ENCODE results near the gene CPPED1. TPM values are rescaled to one million over a fixed set of nuclear protein-coding genes. Genes with fewer than 3 reads are reported as not detected.

The CPPED1 gene
- total RNA-seq, 4 donors from 2014 or later = 10.4 to 18.9 (median 16.0) TPM

- Histone ChIP-seq H3K27ac (no peak overlapping the region), H3K9me3 (peaks cover 0 to 25% (median 0%) of the 10 kb centered on the region in 4 donors), H3K4me3 (no peak overlapping the region), H3K27me3 (no peaks in the 10 kb centered on the region), H3K36me3 (no peaks in the 10 kb centered on the region), H3K4me1 (no peaks in the 10 kb centered on the region)
- no peak for DNase-seq (ENCODE audit: low spot score in 2 of 2)
- TF ChIP-seq EP300 (IDR thresholded peaks at IDR 0.05) (no peak), POLR2A (IDR thresholded peaks at IDR 0.05) (no peak), CTCF (IDR thresholded peaks at IDR 0.05) (no peak)
- WGBS, 2 donors = 76 to 84% methylated on average over 1 of the region's 1 CpG
Observed at GRCh38 chr16:12837291-12837690, 33.6 kb upstream of the CPPED1 start.

- peaks cover 0 to 13% (median 0%) of the 10 kb centered on the region in 4 donors for H3K9me3 ChIP-seq
- TF ChIP-seq POLR2A (IDR thresholded peaks at IDR 0.05) = no peak
- no peak for TF ChIP-seq CTCF (IDR thresholded peaks at IDR 0.05)
- no peak for TF ChIP-seq EP300 (IDR thresholded peaks at IDR 0.05)
- WGBS, 2 donors = 32 to 45% methylated on average over 10 of the region's 10 CpGs
- no peaks in the 10 kb centered on the region for H3K36me3 ChIP-seq
- no peak overlapping the region for H3K27ac ChIP-seq
- H3K4me1 ChIP-seq = peaks cover 0 to 7% (median 0%) of the 10 kb centered on the region in 4 donors
- no peak for DNase-seq (ENCODE audit: low spot score in 2 of 2)
- no peaks in the 10 kb centered on the region for H3K27me3 ChIP-seq
- H3K4me3 ChIP-seq = no peak overlapping the region
Observed at GRCh38 chr16:12833926-12834325, 30.2 kb upstream of the CPPED1 start.

- WGBS, 2 donors = 64 to 75% methylated on average over 11 of the region's 11 CpGs
- TF ChIP-seq CTCF (IDR thresholded peaks at IDR 0.05) = no peak
- TF ChIP-seq POLR2A (IDR thresholded peaks at IDR 0.05) = no peak
- no peak for TF ChIP-seq EP300 (IDR thresholded peaks at IDR 0.05)
Observed at GRCh38 chr16:12829096-12829888, 25.6 kb upstream of the CPPED1 start.

GRCh38 chr16:12828206-12828605, 24.5 kb upstream of the CPPED1 start:
- Histone ChIP-seq H3K9me3 (no peaks in the 10 kb centered on the region), H3K27me3 (no peaks in the 10 kb centered on the region), H3K4me3 (no peak overlapping the region), H3K36me3 (no peaks in the 10 kb centered on the region), H3K27ac (no peak overlapping the region), H3K4me1 (peaks cover 0 to 7% (median 0%) of the 10 kb centered on the region in 4 donors)
- DNase-seq (ENCODE audit: low spot score in 2 of 2) = no peak
- TF ChIP-seq EP300 (IDR thresholded peaks at IDR 0.05) (no peak), CTCF (IDR thresholded peaks at IDR 0.05) (no peak), POLR2A (IDR thresholded peaks at IDR 0.05) (no peak)

More at GRCh38 chr16:12829096-12829888, 25.6 kb upstream of the CPPED1 start:
- H3K27me3 ChIP-seq = no peaks in the 10 kb centered on the region
- H3K4me1 ChIP-seq = peaks cover 0 to 7% (median 0%) of the 10 kb centered on the region in 4 donors
- DNase-seq (ENCODE audit: low spot score in 2 of 2) = no peak
- H3K36me3 ChIP-seq = no peaks in the 10 kb centered on the region
- no peak overlapping the region for H3K4me3 ChIP-seq
- no peaks in the 10 kb centered on the region for H3K9me3 ChIP-seq
- H3K27ac ChIP-seq = no peak overlapping the region

- H3K27me3 ChIP-seq = no peaks in the 10 kb centered on the region
- TF ChIP-seq CTCF (IDR thresholded peaks at IDR 0.05) (no peak), EP300 (IDR thresholded peaks at IDR 0.05) (no peak), POLR2A (IDR thresholded peaks at IDR 0.05) (no peak)
- DNase-seq (ENCODE audit: low spot score in 2 of 2) = no peak
Observed at GRCh38 chr16:12826559-12826958, 22.9 kb upstream of the CPPED1 start.

More at GRCh38 chr16:12826559-12826958, 22.9 kb upstream of the CPPED1 start:
- H3K9me3 ChIP-seq = no peaks in the 10 kb centered on the region
- H3K4me3 ChIP-seq = no peak overlapping the region
- H3K4me1 ChIP-seq = peaks cover 0 to 7% (median 0%) of the 10 kb centered on the region in 4 donors
- H3K36me3 ChIP-seq = no peaks in the 10 kb centered on the region
- H3K27ac ChIP-seq = no peak overlapping the region
- 69 to 84% methylated on average over 3 of the region's 3 CpGs for WGBS, 2 donors

Measured in tibial nerve (tissue), 4 donors.